Vagina (tissue), 2 donors: ENCODE measurements around the gene MECP2.

ENCODE experiments used
- POLR2A ChIP-seq, 2 donors: fragments of 450-650 bp; IDR thresholded peaks; one replicate each; pipeline ENCODE4 v1.6.1; 2017; ENCODE audit warnings: antibody characterized with exemption in 2 of 2, mild to moderate bottlenecking in 2 of 2, moderate library complexity in 2 of 2
- POLR2AphosphoS5 ChIP-seq, 2 donors: sonication (generic); formaldehyde crosslinking; IDR thresholded peaks; one replicate each; pipeline ENCODE4 v1.9.0; 2017; ENCODE audit warnings: antibody characterized with exemption in 2 of 2, mild to moderate bottlenecking in 2 of 2, low read depth in 1 of 2; ENCODE audit not compliant: insufficient read depth in 1 of 2
- TF ChIP-seq, protein P1 (sequence below), 3 experiments: fragments of 450-650 bp in 2 of 3; fragments of 200-600 bp in 1 of 3; sonication (generic) in 1 of 3; IDR thresholded peaks; one replicate each; pipeline ENCODE4 v1.5.1; 2017 to 2019; ENCODE audit warnings: antibody characterized with exemption in 3 of 3, mild to moderate bottlenecking in 2 of 3, moderate library complexity in 2 of 3

GRCh38 chrX:154074199-154074598 lies 23.3 kb downstream of the MECP2 start:
- TF ChIP-seq POLR2AphosphoS5 (IDR thresholded peaks at IDR 0.05; ENCODE audit: insufficient read depth in 1 of 2, low read depth in 1 of 2), result no peak
- TF ChIP-seq, protein P1, sequence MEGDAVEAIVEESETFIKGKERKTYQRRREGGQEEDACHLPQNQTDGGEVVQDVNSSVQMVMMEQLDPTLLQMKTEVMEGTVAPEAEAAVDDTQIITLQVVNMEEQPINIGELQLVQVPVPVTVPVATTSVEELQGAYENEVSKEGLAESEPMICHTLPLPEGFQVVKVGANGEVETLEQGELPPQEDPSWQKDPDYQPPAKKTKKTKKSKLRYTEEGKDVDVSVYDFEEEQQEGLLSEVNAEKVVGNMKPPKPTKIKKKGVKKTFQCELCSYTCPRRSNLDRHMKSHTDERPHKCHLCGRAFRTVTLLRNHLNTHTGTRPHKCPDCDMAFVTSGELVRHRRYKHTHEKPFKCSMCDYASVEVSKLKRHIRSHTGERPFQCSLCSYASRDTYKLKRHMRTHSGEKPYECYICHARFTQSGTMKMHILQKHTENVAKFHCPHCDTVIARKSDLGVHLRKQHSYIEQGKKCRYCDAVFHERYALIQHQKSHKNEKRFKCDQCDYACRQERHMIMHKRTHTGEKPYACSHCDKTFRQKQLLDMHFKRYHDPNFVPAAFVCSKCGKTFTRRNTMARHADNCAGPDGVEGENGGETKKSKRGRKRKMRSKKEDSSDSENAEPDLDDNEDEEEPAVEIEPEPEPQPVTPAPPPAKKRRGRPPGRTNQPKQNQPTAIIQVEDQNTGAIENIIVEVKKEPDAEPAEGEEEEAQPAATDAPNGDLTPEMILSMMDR (IDR thresholded peaks at IDR 0.05), result no peak
- TF ChIP-seq POLR2A (IDR thresholded peaks at IDR 0.05), result no peak
